SH-SY5Y (cell line): ENCODE measurements around the gene UFC1.

ENCODE experiments used
- GATA2 ChIP-seq: IDR thresholded peaks from 2 replicates; pipeline ENCODE4 v1.6.1; 2011; ENCODE audit warnings: mild to moderate bottlenecking, low read depth, low read length
- GATA3 ChIP-seq: IDR thresholded peaks from 2 replicates; pipeline ENCODE4 v1.6.1; 2011; ENCODE audit warnings: low read depth, mild to moderate bottlenecking, low read length, moderate library complexity

- TF ChIP-seq GATA2 (no peak), GATA3 (no peak)
These were observed 6.9 kb downstream of the UFC1 start for GRCh38 chr1:161160671-161161145.
